ENCODE measurements around the gene TWIST2. TPM values are rescaled to one million over a fixed set of nuclear protein-coding genes. Genes with fewer than 3 reads are reported as not detected.

The TWIST2 gene
- total and polyA plus RNA-seq, 7 donors, result 0.58 to 1.2 (median 0.90) TPM

- 67 to 72% (median 71%) methylated on average over 22 of the region's 22 CpGs for WGBS, 3 donors
- H3K9me3 ChIP-seq, result no peaks in the 10 kb centered on the region
- DNase-seq (peak in 1 of 2 donors; percentile 35), ATAC-seq (peak in 2 of 4 donors; percentile 32 to 40)
- no peaks in the 10 kb centered on the region for H3K4me1 ChIP-seq
- no peaks in the 10 kb centered on the region for H3K36me3 ChIP-seq (ENCODE audit: insufficient read depth in 1 of 2, low read depth in 1 of 2)
- H3K27me3 ChIP-seq (ENCODE audit: insufficient read depth in 3 of 3, low read length in 2 of 3), result peaks cover 0 to 40% (median 8%) of the 10 kb centered on the region in 3 donors
- TF ChIP-seq CTCF (IDR thresholded peaks at IDR 0.05), result no peak
- intact Hi-C loops (cut with DNase I), result no loop called here
- H3K27ac ChIP-seq, result no peak overlapping the region
- H3K4me3 ChIP-seq, result no peak overlapping the region
These were observed 50.8 kb downstream of the TWIST2 start for GRCh38 chr2:238898534-238899281.

- intact Hi-C loops (cut with DNase I), result no loop called here
- H3K4me1 ChIP-seq, result no peaks in the 10 kb centered on the region
- H3K4me3 ChIP-seq, result no peak overlapping the region
- WGBS, 3 donors, result 71 to 76% (median 74%) methylated on average over 7 of the region's 7 CpGs
- no peaks in the 10 kb centered on the region for H3K9me3 ChIP-seq
- no peak for TF ChIP-seq CTCF (IDR thresholded peaks at IDR 0.05)
- ATAC-seq (no peak), DNase-seq (peak in 1 of 2 donors; percentile 31)
- H3K27me3 ChIP-seq (ENCODE audit: insufficient read depth in 3 of 3, low read length in 2 of 3), result peaks cover 0 to 40% (median 6%) of the 10 kb centered on the region in 3 donors
- no peak overlapping the region for H3K27ac ChIP-seq
- no peaks in the 10 kb centered on the region for H3K36me3 ChIP-seq (ENCODE audit: insufficient read depth in 1 of 2, low read depth in 1 of 2)
These were observed 51.5 kb downstream of the TWIST2 start for GRCh38 chr2:238899386-238899785.

GRCh38 chr2:238900511-238900910, 52.6 kb downstream of the TWIST2 start:
- DNase-seq (peak in 1 of 2 donors; percentile 23), ATAC-seq (no peak)
- WGBS, 3 donors, result 46 to 59% (median 49%) methylated on average over 7 of the region's 7 CpGs
- no peak overlapping the region for H3K27ac ChIP-seq
- intact Hi-C loops (cut with DNase I), result no loop called here
- H3K4me3 ChIP-seq, result no peak overlapping the region
- no peaks in the 10 kb centered on the region for H3K36me3 ChIP-seq (ENCODE audit: insufficient read depth in 1 of 2, low read depth in 1 of 2)
- H3K9me3 ChIP-seq, result no peaks in the 10 kb centered on the region
- TF ChIP-seq CTCF (IDR thresholded peaks at IDR 0.05), result no peak
- H3K27me3 ChIP-seq (ENCODE audit: insufficient read depth in 3 of 3, low read length in 2 of 3), result peaks cover 0 to 36% (median 6%) of the 10 kb centered on the region in 3 donors
- H3K4me1 ChIP-seq, result no peaks in the 10 kb centered on the region

DNA sequence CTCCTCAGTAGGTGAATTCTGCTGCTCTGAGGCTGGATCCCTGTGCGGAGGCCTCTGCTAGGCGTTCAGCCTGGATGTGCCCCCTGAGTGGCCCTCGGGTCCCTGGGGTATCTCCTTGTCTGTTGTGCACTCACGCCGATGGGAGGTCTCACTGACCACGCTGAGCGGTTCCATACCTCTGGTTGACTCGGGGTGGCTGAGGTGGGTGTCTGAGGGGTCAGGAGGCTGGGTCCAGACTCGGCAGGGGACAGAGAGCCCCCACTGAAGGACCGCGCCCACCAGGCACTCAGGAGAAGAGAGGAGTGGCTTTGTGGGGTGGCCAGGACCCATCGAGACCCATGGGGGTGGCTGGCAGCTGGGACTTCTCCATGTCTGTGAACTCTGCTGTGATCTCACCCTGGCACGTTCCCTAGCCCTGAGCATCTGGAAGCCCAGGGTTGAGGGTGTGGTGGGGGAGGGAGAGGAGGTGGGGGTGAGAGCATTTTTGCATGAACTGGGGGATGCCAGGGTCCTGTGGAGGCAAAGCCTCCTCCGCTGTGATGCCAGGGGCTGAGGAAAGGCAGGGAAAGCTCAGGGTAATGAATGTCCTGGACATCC, 53.7 kb downstream of the TWIST2 start:
- ATAC-seq (no peak), DNase-seq (peak in 1 of 2 donors; percentile 42)
- TF ChIP-seq CTCF (IDR thresholded peaks at IDR 0.05), result no peak
- H3K27ac ChIP-seq, result no peak overlapping the region
- no peak overlapping the region for H3K4me3 ChIP-seq
- peaks cover 0 to 25% (median 6%) of the 10 kb centered on the region in 3 donors for H3K27me3 ChIP-seq (ENCODE audit: insufficient read depth in 3 of 3, low read length in 2 of 3)
- intact Hi-C loops (cut with DNase I), result no loop called here
- no peaks in the 10 kb centered on the region for H3K9me3 ChIP-seq
- 72 to 76% (median 72%) methylated on average over 14 of the region's 14 CpGs for WGBS, 3 donors
- H3K36me3 ChIP-seq (ENCODE audit: insufficient read depth in 1 of 2, low read depth in 1 of 2), result no peaks in the 10 kb centered on the region
- H3K4me1 ChIP-seq, result no peaks in the 10 kb centered on the region
